Thyroid gland (tissue), 4 donors: ENCODE measurements around the gene ADAT3. TPM values are rescaled to one million over a fixed set of nuclear protein-coding genes. Genes with fewer than 3 reads are reported as not detected.

ENCODE experiments used
- DNase-seq, 2 donors: peaks; one replicate each; pipeline ENCODE4 v3.0.0-alpha.2; 2019
- H3K27ac ChIP-seq, 3 donors: fragments of 200-600 bp; sonication (generic); 1 replicate in 2 of 3; 2 replicates in 1 of 3; pipeline ENCODE4 v1.5.1; 2016 to 2019; ENCODE audit warnings: mild to moderate bottlenecking in 1 of 3, moderate library complexity in 1 of 3
- H3K27me3 ChIP-seq: fragments of 200-600 bp; sonication (generic); one replicate; pipeline ENCODE4 v1.5.1; 2019
- H3K36me3 ChIP-seq, 2 donors: fragments of 200-600 bp; sonication (generic); one replicate each; pipeline ENCODE4 v1.5.1; 2016 to 2019
- H3K4me1 ChIP-seq, 2 donors: fragments of 200-600 bp; sonication (generic); one replicate each; pipeline ENCODE4 v1.5.1; 2017 to 2019
- H3K4me3 ChIP-seq, 3 donors: fragments of 200-600 bp; sonication (generic); replicated peaks in 1 of 3; 1 replicate in 2 of 3; 2 replicates in 1 of 3; pipeline ENCODE4 v1.5.1; 2016; ENCODE audit warnings: mild to moderate bottlenecking in 1 of 3
- H3K9me3 ChIP-seq: fragments of 200-600 bp; sonication (generic); one replicate; pipeline ENCODE4 v1.5.1; 2017
- POLR2A ChIP-seq, 2 donors: fragments of 450-650 bp; IDR thresholded peaks; one replicate each; pipeline ENCODE4 v1.6.1; 2017; ENCODE audit warnings: antibody characterized with exemption in 2 of 2, mild to moderate bottlenecking in 2 of 2, moderate library complexity in 1 of 2
- WGBS, 2 donors: methylation state at CpG; one replicate each; pipeline ENCODE4 v1.1.5; 2017; 5-methylcytosine and 5-hydroxymethylcytosine counted together
- intact Hi-C: fragments of 100-400 bp; cut with DNase I; formaldehyde crosslinking; loops from one replicate; pipeline ENCODE4 v1.15.1; 2023
- total RNA-seq, 4 donors: library from RNA; depleted of rRNA; stranded (reverse); fragments of >200 nt; gene quantifications; one replicate each; pipeline ENCODE4 v1.2.3, GENCODE V29; 2016
- TF ChIP-seq, protein P1 (sequence below), 6 experiments: fragments of 200-600 bp in 3 of 6; fragments of 450-650 bp in 3 of 6; sonication (generic) in 3 of 6; IDR thresholded peaks; one replicate each; pipeline ENCODE4 v1.5.1; 2016 to 2019; ENCODE audit warnings: antibody characterized with exemption in 6 of 6, mild to moderate bottlenecking in 2 of 6, inconsistent platforms in 1 of 6, moderate library complexity in 1 of 6

The ADAT3 gene
- total RNA-seq, 4 donors from 2014 or later: 4.0 to 14.6 (median 8.3) TPM

GRCh38 chr19:1921326-1921725, 16.1 kb downstream of the ADAT3 start:
- DNase-seq: no peak
- no peak for TF ChIP-seq POLR2A (IDR thresholded peaks at IDR 0.05)
- TF ChIP-seq, protein P1, sequence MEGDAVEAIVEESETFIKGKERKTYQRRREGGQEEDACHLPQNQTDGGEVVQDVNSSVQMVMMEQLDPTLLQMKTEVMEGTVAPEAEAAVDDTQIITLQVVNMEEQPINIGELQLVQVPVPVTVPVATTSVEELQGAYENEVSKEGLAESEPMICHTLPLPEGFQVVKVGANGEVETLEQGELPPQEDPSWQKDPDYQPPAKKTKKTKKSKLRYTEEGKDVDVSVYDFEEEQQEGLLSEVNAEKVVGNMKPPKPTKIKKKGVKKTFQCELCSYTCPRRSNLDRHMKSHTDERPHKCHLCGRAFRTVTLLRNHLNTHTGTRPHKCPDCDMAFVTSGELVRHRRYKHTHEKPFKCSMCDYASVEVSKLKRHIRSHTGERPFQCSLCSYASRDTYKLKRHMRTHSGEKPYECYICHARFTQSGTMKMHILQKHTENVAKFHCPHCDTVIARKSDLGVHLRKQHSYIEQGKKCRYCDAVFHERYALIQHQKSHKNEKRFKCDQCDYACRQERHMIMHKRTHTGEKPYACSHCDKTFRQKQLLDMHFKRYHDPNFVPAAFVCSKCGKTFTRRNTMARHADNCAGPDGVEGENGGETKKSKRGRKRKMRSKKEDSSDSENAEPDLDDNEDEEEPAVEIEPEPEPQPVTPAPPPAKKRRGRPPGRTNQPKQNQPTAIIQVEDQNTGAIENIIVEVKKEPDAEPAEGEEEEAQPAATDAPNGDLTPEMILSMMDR (IDR thresholded peaks at IDR 0.05): no peak
- Histone ChIP-seq H3K27ac (no peak overlapping the region), H3K27me3 (no peaks in the 10 kb centered on the region), H3K36me3 (peaks cover 47 to 53% of the 10 kb centered on the region in 2 donors), H3K9me3 (no peaks in the 10 kb centered on the region), H3K4me3 (no peak overlapping the region), H3K4me1 (no peaks in the 10 kb centered on the region)
- 93 to 94% methylated on average over 11 to 17 of the region's 19 CpGs for WGBS, 2 donors
- intact Hi-C loops: no loop called here

GRCh38 chr19:1921825-1922224, 16.6 kb downstream of the ADAT3 start:
- intact Hi-C loops: no loop called here
- H3K27ac ChIP-seq: no peak overlapping the region
- no peaks in the 10 kb centered on the region for H3K4me1 ChIP-seq
- no peak for DNase-seq
- TF ChIP-seq, protein P1 (IDR thresholded peaks at IDR 0.05): no peak
- TF ChIP-seq POLR2A (IDR thresholded peaks at IDR 0.05): no peak
- no peak overlapping the region for H3K4me3 ChIP-seq
- H3K9me3 ChIP-seq: no peaks in the 10 kb centered on the region
- WGBS, 2 donors: 90 to 96% methylated on average over 15 of the region's 15 CpGs
- peaks cover 47 to 53% of the 10 kb centered on the region in 2 donors for H3K36me3 ChIP-seq
- H3K27me3 ChIP-seq: no peaks in the 10 kb centered on the region

DNA sequence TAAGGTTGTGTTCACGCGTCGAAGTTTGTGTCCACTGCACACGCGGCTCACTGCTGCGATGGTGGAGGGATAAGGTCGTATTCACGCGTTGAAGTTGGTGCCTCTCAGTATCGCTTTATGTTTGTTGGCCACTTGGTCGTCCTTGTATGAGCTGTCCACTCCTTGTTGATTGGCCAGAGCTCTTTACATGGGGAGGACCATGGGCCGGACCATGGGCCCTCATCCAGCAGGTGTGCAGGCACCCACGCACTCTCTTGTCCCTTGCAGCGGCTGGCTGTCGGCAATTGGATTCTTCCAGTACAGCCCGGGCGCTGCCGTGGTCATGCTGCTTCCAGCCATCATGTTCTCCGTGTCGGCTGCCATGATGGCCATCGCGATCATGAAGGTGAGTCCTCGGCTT, 17.6 kb downstream of the ADAT3 start:
- 96 to 98% methylated on average over 13 to 22 of the region's 23 CpGs for WGBS, 2 donors
- no peak overlapping the region for H3K4me3 ChIP-seq

GRCh38 chr19:1923319-1923718, 18.1 kb downstream of the ADAT3 start:
- peaks cover 40 to 48% of the 10 kb centered on the region in 2 donors for H3K36me3 ChIP-seq
- H3K27me3 ChIP-seq: no peaks in the 10 kb centered on the region
- no peak for TF ChIP-seq POLR2A (IDR thresholded peaks at IDR 0.05)
- TF ChIP-seq, protein P1 (IDR thresholded peaks at IDR 0.05): no peak
- 84 to 96% methylated on average over 6 of the region's 8 CpGs for WGBS, 2 donors
- H3K27ac ChIP-seq: no peak overlapping the region
- intact Hi-C loops: no loop called here
- no peaks in the 10 kb centered on the region for H3K4me1 ChIP-seq
- H3K9me3 ChIP-seq: no peaks in the 10 kb centered on the region
- no peak for DNase-seq
- no peak overlapping the region for H3K4me3 ChIP-seq

More for the DNA sequence above, 17.6 kb downstream of the ADAT3 start:
- Histone ChIP-seq H3K27ac (no peak overlapping the region), H3K4me1 (no peaks in the 10 kb centered on the region), H3K36me3 (peaks cover 45 to 53% of the 10 kb centered on the region in 2 donors), H3K27me3 (no peaks in the 10 kb centered on the region), H3K9me3 (no peaks in the 10 kb centered on the region)
- DNase-seq: no peak
- TF ChIP-seq, protein P1 (IDR thresholded peaks at IDR 0.05): no peak
- no peak for TF ChIP-seq POLR2A (IDR thresholded peaks at IDR 0.05)
- intact Hi-C loops: no loop called here

GRCh38 chr19:1924320-1924961, 19.2 kb downstream of the ADAT3 start:
- Histone ChIP-seq H3K4me3 (no peak overlapping the region), H3K27me3 (no peaks in the 10 kb centered on the region), H3K9me3 (no peaks in the 10 kb centered on the region), H3K4me1 (peaks cover 0 to 4% of the 10 kb centered on the region in 2 donors), H3K36me3 (peaks cover 31 to 38% of the 10 kb centered on the region in 2 donors), H3K27ac (no peak overlapping the region)
- DNase-seq: no peak
- TF ChIP-seq POLR2A (IDR thresholded peaks at IDR 0.05): no peak
- TF ChIP-seq, protein P1 (IDR thresholded peaks at IDR 0.05): no peak
- intact Hi-C loops: no loop called here
- WGBS, 2 donors: 94 to 95% methylated on average over 22 to 27 of the region's 35 CpGs
